ENCODE measurements around the gene ZNF836. TPM values are rescaled to one million over a fixed set of nuclear protein-coding genes. Genes with fewer than 3 reads are reported as not detected.
A peak's percentile ranks its signal among the peaks of the same experiment; 100 is the strongest.

ZNF836 gene
- total and polyA plus RNA-seq, 2 of the 13 experiments (the other 11 are each of a cell fraction or from before 2014, with no cell fraction given): 1.6 to 5.3 TPM

DNA sequence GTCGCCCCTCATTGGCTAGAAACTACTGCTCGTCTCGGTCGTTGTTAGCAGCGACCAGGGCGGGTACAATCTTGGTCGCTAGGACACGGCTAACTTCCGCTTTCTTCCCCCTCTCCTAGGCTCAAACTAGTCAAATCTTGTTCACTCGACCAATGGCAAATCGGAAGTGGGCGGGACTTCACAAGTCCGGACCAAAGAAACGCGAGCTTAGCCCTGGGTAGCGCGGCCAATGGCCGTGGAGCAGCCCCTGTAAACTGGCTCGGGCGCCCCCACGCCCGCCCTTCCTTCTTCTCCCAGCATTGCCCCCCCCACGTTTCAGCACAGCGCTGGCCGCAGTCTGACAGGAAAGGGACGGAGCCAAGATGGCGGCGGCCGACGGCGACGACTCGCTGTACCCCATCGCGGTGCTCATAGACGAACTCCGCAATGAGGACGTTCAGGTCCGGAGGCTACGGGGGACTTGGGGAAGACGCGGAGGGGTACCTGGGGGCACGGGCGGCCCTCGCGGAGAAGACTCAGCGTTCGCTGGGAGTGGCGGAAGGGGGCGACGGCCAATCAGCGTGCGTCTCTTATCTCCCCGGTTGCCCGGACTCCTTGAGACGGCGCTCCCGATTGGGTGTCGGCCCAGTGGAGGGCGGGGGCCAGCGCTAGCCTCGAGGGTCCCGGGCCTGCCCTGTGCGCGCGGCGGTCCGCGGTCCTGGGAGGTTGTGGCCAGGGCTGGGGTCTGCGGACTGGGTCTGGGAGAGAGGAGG is 18.5 kb upstream of the ZNF836 start, which contains the start of gene PPP2R1A (continued):
- TF ChIP-seq ZNF766 (CRISPR knock-in tag; IDR thresholded peaks at IDR 0.05; ENCODE audit: borderline replicate concordance): no peak
- TF ChIP-seq RELA (CRISPR knock-in tag; IDR thresholded peaks at IDR 0.05): no peak
- TF ChIP-seq HIVEP1 (CRISPR knock-in tag; IDR thresholded peaks at IDR 0.05): peak; percentile 82
- no peak for TF ChIP-seq SRSF4 (IDR thresholded peaks at IDR 0.05; ENCODE audit: low read depth, low read length, poor library complexity, severe bottlenecking)
- TF ChIP-seq, protein P1, sequence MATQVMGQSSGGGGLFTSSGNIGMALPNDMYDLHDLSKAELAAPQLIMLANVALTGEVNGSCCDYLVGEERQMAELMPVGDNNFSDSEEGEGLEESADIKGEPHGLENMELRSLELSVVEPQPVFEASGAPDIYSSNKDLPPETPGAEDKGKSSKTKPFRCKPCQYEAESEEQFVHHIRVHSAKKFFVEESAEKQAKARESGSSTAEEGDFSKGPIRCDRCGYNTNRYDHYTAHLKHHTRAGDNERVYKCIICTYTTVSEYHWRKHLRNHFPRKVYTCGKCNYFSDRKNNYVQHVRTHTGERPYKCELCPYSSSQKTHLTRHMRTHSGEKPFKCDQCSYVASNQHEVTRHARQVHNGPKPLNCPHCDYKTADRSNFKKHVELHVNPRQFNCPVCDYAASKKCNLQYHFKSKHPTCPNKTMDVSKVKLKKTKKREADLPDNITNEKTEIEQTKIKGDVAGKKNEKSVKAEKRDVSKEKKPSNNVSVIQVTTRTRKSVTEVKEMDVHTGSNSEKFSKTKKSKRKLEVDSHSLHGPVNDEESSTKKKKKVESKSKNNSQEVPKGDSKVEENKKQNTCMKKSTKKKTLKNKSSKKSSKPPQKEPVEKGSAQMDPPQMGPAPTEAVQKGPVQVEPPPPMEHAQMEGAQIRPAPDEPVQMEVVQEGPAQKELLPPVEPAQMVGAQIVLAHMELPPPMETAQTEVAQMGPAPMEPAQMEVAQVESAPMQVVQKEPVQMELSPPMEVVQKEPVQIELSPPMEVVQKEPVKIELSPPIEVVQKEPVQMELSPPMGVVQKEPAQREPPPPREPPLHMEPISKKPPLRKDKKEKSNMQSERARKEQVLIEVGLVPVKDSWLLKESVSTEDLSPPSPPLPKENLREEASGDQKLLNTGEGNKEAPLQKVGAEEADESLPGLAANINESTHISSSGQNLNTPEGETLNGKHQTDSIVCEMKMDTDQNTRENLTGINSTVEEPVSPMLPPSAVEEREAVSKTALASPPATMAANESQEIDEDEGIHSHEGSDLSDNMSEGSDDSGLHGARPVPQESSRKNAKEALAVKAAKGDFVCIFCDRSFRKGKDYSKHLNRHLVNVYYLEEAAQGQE (IDR thresholded peaks at IDR 0.05; ENCODE audit: borderline replicate concordance in 1 of 2, low read depth in 1 of 2, low read length in 2 of 2): peak in 1 of 2 experiments; percentile 36; a peak in 1 of 4 replicates
- TF ChIP-seq MBD4 (IDR thresholded peaks at IDR 0.05; ENCODE audit: borderline replicate concordance, low read length): no peak
- TF ChIP-seq, protein P2, sequence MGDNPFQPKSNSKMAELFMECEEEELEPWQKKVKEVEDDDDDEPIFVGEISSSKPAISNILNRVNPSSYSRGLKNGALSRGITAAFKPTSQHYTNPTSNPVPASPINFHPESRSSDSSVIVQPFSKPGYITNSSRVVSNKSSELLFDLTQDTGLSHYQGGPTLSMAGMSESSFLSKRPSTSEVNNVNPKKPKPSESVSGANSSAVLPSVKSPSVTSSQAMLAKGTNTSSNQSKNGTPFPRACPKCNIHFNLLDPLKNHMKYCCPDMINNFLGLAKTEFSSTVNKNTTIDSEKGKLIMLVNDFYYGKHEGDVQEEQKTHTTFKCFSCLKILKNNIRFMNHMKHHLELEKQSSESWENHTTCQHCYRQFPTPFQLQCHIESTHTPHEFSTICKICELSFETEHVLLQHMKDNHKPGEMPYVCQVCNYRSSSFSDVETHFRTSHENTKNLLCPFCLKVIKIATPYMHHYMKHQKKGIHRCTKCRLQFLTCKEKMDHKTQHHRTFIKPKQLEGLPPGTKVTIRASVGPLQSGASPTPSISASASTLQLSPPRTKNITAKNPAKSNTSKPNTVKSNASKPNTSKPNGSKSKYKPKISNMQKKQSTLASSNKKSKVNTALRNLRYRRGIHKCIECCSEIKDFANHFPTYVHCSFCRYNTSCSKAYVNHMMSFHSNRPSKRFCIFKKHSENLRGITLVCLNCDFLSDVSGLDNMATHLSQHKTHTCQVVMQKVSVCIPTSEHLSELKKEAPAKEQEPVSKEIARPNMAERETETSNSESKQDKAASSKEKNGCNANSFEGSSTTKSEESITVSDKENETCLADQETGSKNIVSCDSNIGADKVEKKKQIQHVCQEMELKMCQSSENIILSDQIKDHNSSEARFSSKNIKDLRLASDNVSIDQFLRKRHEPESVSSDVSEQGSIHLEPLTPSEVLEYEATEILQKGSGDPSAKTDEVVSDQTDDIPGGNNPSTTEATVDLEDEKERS (CRISPR knock-in tag; IDR thresholded peaks at IDR 0.05): peak; percentile 95
- TF ChIP-seq, protein P3, sequence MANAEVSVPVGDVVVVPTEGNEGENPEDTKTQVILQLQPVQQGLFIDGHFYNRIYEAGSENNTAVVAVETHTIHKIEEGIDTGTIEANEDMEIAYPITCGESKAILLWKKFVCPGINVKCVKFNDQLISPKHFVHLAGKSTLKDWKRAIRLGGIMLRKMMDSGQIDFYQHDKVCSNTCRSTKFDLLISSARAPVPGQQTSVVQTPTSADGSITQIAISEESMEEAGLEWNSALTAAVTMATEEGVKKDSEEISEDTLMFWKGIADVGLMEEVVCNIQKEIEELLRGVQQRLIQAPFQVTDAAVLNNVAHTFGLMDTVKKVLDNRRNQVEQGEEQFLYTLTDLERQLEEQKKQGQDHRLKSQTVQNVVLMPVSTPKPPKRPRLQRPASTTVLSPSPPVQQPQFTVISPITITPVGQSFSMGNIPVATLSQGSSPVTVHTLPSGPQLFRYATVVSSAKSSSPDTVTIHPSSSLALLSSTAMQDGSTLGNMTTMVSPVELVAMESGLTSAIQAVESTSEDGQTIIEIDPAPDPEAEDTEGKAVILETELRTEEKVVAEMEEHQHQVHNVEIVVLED (CRISPR knock-in tag; IDR thresholded peaks at IDR 0.05; ENCODE audit: borderline replicate concordance): peak; percentile 82
- TF ChIP-seq, protein P4, sequence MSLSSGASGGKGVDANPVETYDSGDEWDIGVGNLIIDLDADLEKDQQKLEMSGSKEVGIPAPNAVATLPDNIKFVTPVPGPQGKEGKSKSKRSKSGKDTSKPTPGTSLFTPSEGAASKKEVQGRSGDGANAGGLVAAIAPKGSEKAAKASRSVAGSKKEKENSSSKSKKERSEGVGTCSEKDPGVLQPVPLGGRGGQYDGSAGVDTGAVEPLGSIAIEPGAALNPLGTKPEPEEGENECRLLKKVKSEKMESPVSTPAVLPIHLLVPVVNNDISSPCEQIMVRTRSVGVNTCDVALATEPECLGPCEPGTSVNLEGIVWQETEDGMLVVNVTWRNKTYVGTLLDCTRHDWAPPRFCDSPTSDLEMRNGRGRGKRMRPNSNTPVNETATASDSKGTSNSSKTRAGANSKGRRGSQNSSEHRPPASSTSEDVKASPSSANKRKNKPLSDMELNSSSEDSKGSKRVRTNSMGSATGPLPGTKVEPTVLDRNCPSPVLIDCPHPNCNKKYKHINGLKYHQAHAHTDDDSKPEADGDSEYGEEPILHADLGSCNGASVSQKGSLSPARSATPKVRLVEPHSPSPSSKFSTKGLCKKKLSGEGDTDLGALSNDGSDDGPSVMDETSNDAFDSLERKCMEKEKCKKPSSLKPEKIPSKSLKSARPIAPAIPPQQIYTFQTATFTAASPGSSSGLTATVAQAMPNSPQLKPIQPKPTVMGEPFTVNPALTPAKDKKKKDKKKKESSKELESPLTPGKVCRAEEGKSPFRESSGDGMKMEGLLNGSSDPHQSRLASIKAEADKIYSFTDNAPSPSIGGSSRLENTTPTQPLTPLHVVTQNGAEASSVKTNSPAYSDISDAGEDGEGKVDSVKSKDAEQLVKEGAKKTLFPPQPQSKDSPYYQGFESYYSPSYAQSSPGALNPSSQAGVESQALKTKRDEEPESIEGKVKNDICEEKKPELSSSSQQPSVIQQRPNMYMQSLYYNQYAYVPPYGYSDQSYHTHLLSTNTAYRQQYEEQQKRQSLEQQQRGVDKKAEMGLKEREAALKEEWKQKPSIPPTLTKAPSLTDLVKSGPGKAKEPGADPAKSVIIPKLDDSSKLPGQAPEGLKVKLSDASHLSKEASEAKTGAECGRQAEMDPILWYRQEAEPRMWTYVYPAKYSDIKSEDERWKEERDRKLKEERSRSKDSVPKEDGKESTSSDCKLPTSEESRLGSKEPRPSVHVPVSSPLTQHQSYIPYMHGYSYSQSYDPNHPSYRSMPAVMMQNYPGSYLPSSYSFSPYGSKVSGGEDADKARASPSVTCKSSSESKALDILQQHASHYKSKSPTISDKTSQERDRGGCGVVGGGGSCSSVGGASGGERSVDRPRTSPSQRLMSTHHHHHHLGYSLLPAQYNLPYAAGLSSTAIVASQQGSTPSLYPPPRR (CRISPR knock-in tag; IDR thresholded peaks at IDR 0.05; ENCODE audit: borderline replicate concordance): peak; percentile 58; the same call in 1 of the 2 replicates
- TF ChIP-seq TBX3 (IDR thresholded peaks at IDR 0.05; ENCODE audit: borderline replicate concordance): peak; percentile 31; the same call in 1 of the 2 replicates
- TF ChIP-seq ATF1 (CRISPR knock-in tag; IDR thresholded peaks at IDR 0.05): peak; percentile 70; the same call in 1 of the 2 replicates

Measured in HepG2 (cell line).